Tibial artery (tissue), 4 donors: ENCODE measurements around the gene ISOC2.

Experiments
- DNase-seq, 2 donors: peaks; one replicate each; pipeline ENCODE4 v3.0.0-alpha.2; 2019
- H3K27ac ChIP-seq, 2 donors: fragments of 200-600 bp; sonication (generic) in 1 of 2; 1 replicate in 1 of 2; 2 replicates in 1 of 2; pipeline ENCODE4 v1.5.1; 2018 to 2019; ENCODE audit warnings: mild to moderate bottlenecking in 1 of 2
- H3K27me3 ChIP-seq, 2 donors: fragments of 200-600 bp; sonication (generic) in 1 of 2; one replicate each; pipeline versions ENCODE4 v1.5.1 to v1.6.0; 2016 to 2019
- H3K36me3 ChIP-seq, 3 donors: fragments of 200-600 bp; sonication (generic) in 2 of 3; one replicate each; pipeline ENCODE4 v1.5.1; 2016 to 2019; ENCODE audit warnings: mild to moderate bottlenecking in 2 of 3
- H3K4me1 ChIP-seq, 4 donors: fragments of 200-600 bp; sonication (generic) in 2 of 4; 1 replicate in 3 of 4; 2 replicates in 1 of 4; pipeline ENCODE4 v1.5.1; 2016 to 2019
- H3K4me3 ChIP-seq, 2 donors: fragments of 200-600 bp; sonication (generic) in 1 of 2; 1 replicate in 1 of 2; 2 replicates in 1 of 2; pipeline ENCODE4 v1.5.1; 2018 to 2019; ENCODE audit warnings: mild to moderate bottlenecking in 2 of 2
- H3K9me3 ChIP-seq, 3 donors: fragments of 200-600 bp; sonication (generic) in 1 of 3; one replicate each; pipeline ENCODE4 v1.5.1; 2016 to 2019
- CTCF ChIP-seq, 2 experiments: fragments of 200-600 bp in 1 of 2; fragments of 450-650 bp in 1 of 2; IDR thresholded peaks; one replicate each; pipeline ENCODE4 v1.5.1; 2017 to 2019; ENCODE audit warnings: antibody characterized with exemption in 2 of 2, mild to moderate bottlenecking in 1 of 2, moderate library complexity in 1 of 2
- intact Hi-C: fragments of 100-400 bp; cut with DNase I; formaldehyde crosslinking; loops from one replicate; pipeline ENCODE4 v1.15.0; 2023; ENCODE audit warnings: low total_unique reads

The ISOC2 gene

GRCh38 chr19:55464662-55465054 is 3.2 kb upstream of the ISOC2 start, which contains the start of gene C19orf85:
C19orf85 (minus strand) TSS chr19:55464751; CDS start chr19:55464554, 197 bp downstream.
- Histone ChIP-seq H3K27ac (no peak within 1 kb of the TSS), H3K4me3 (no peak within 1 kb of the TSS), H3K36me3 (no peaks in the 10 kb centered on the region), H3K27me3 (no peaks in the 10 kb centered on the region), H3K4me1 (peaks cover 0 to 26% (median 17%) of the 10 kb centered on the region in 4 donors), H3K9me3 (no peaks in the 10 kb centered on the region)
- no peak for DNase-seq
- intact Hi-C loops: no loop called here
- TF ChIP-seq CTCF (IDR thresholded peaks at IDR 0.05): no peak

GRCh38 chr19:55464039-55464661 is 2.7 kb upstream of the ISOC2 start:
- H3K9me3 ChIP-seq: no peaks in the 10 kb centered on the region
- H3K36me3 ChIP-seq: no peaks in the 10 kb centered on the region
- no peaks in the 10 kb centered on the region for H3K27me3 ChIP-seq
- H3K4me3 ChIP-seq: no peak overlapping the region
- TF ChIP-seq CTCF (IDR thresholded peaks at IDR 0.05): no peak
- no peak overlapping the region for H3K27ac ChIP-seq
- intact Hi-C loops: no loop called here
- DNase-seq: no peak
- peaks cover 0 to 29% (median 17%) of the 10 kb centered on the region in 4 donors for H3K4me1 ChIP-seq

GRCh38 chr19:55463583-55464031 is 2.2 kb upstream of the ISOC2 start:
- no peak for DNase-seq
- H3K4me1 ChIP-seq: peaks cover 0 to 29% (median 17%) of the 10 kb centered on the region in 4 donors
- no peak overlapping the region for H3K27ac ChIP-seq
- intact Hi-C loops: no loop called here
- H3K9me3 ChIP-seq: no peaks in the 10 kb centered on the region
- no peak overlapping the region for H3K4me3 ChIP-seq
- no peak for TF ChIP-seq CTCF (IDR thresholded peaks at IDR 0.05)
- no peaks in the 10 kb centered on the region for H3K27me3 ChIP-seq
- H3K36me3 ChIP-seq: no peaks in the 10 kb centered on the region

GRCh38 chr19:55462722-55463121 is 1.3 kb upstream of the ISOC2 start:
- Histone ChIP-seq H3K27ac (no peak overlapping the region), H3K9me3 (no peaks in the 10 kb centered on the region), H3K36me3 (no peaks in the 10 kb centered on the region), H3K4me1 (peaks cover 0 to 25% (median 17%) of the 10 kb centered on the region in 4 donors), H3K27me3 (no peaks in the 10 kb centered on the region), H3K4me3 (no peak overlapping the region)
- intact Hi-C loops: no loop called here
- no peak for TF ChIP-seq CTCF (IDR thresholded peaks at IDR 0.05)
- DNase-seq: no peak

GRCh38 chr19:55461974-55462626 is 658 bp upstream of the ISOC2 start:
- Histone ChIP-seq H3K4me3 (peak overlapping the region; percentile 86 to 97), H3K36me3 (no peaks in the 10 kb centered on the region), H3K4me1 (peaks cover 0 to 20% (median 15%) of the 10 kb centered on the region in 4 donors), H3K27ac (peak overlapping the region; percentile 83 to 84), H3K9me3 (no peaks in the 10 kb centered on the region), H3K27me3 (no peaks in the 10 kb centered on the region)
- intact Hi-C loops: no loop called here
- TF ChIP-seq CTCF (IDR thresholded peaks at IDR 0.05): no peak
- no peak for DNase-seq
